Stimulated activated CD8-positive, alpha-beta memory T cell treated with anti-CD3 and anti-CD28 coated beads, Interleukin-15, amount 100 ng/mL, for 24 hours (primary cell): Measurements from ENCODE around the gene CALHM1.
"Not testable (repeated sequence)": the region's sequence is repeated elsewhere in the genome, so short reads cannot be mapped to it uniquely, and the experiment has no call there.

Experiments used
- DNase-seq: peaks from one replicate; pipeline ENCODE4 v3.0.0-alpha.2; 2020; ENCODE audit warnings: low read depth

CALHM1 gene

DNA sequence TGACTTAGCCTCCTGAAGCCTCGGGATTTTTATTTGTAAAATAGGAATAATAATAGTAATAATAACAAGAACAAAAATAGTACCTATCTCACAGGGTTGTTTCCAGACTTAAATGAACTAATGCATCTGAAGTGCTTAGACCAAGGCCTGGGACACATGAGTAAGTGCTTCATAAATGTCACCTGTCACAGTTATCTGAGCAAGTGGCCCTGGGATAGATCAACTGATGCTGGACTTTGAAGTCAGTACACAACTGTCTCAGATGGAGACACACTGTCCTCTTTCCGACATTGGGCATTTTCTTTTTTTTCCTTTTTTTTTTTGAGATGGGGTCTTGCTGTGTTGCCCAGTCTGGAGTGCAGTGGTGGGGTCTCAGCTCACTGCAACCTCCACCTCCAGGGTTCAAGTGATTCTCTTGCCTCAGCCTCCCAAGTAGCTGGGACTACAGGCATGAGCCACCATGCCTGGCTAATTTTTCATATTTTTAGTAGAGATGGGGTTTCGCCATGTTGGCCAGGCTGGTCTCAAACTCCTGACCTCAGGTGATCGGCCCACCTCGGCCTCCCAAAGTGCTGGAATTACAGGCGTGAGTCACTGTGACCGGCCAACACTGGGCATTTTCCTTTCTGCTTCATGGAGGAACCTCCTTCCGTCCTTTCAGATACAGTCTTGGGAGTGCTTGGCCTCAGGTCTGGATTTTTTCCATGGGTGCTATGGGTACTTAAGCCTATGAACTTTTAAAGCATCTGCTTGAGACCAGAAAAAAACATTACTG is 28.1 kb upstream of the CALHM1 start:
- DNase-seq = not testable (repeated sequence)

- no peak for DNase-seq
These were observed 23.4 kb upstream of the CALHM1 start for GRCh38 chr10:103481974-103482531.

DNA sequence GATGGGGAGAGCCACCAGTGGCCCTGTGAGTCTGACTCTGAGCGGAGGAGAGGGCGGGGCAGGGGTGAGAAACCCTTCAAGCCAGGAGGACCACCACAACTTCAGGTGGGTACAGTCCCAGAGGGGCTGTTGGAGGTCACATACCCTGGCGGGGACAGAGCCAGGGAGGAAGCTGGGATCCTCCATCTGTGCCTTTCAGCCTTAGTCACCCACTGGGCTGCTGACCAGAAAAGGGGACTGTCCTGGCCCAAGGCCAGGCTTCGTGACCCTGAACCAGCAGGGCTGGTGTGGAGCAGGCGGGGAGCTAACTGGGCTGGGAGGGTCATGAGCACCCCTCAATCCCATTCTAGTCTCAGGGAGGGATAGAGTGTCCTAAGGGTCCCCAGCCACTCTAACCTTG is 21.8 kb upstream of the CALHM1 start:
- no peak for DNase-seq

DNA sequence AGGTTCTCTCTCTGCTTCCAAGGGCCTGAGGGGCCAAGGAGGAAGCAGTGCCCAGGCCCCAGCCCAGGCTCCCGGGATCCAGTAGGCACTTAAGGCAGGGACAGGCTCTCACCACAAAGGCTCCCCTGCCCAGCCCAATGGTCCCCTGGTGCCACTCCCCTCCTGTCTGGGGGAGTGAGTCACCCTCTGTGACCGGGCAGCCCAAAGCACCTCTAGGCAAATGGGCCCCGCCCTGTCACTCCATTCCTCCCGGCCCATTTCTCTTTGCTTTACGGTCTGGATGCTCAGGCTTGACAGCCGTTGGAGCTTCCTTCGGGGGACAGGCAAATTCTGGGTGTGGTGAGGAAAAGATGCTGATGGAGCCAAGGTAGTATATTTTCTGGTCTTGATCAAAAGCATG is 20.4 kb upstream of the CALHM1 start, which contains the start of gene CALHM3:
TSS of gene CALHM3 (minus strand) at position 106 of the 400 bp plus-strand sequence. CDS start 208 bp downstream, outside the sequence.
- no peak for DNase-seq

DNA sequence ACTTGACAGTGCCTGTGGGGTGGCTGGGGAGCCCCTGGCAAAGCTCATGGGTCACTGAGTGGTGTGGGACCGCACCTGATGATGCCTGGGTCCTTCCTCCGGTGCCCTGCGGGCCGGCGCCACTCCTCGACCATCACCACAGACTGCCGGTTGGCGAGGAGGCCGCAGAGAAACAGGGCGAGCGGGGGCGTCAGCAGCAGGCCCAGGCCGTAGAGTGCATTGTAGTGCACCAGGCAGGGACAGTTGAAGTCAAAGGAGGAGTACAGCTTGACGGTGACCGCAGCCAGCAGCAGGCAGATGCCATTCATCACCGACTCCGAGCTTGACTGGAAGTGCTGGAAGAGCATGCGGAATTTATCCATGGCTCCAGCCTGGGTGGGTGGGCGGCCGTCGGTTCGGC is 20.0 kb upstream of the CALHM1 start:
- no peak for DNase-seq

GRCh38 chr10:103476046-103476768 is 17.5 kb upstream of the CALHM1 start:
- no peak for DNase-seq

DNA sequence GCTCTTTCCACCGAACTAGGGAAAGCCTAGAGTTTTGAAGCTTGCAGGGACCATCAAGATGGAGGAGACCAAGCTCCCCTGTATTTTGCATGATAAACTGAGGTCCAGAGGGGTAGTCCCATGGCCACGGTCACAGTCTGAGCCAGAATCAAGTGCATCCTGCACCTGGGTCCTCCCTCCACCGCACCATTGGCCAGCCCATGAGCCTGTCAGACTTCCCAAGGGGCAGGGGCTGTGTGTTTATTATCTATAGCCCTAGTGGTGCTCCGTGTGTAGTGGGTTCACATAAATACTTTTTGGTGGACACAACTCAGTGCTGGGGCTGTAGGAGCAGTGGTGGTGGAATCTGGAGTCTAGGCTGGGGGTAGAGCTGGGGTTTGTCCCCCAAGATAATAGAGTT is 16.7 kb upstream of the CALHM1 start:
- DNase-seq = no peak

GRCh38 chr10:103474077-103474476 is 15.4 kb upstream of the CALHM1 start:
- DNase-seq = no peak

DNA sequence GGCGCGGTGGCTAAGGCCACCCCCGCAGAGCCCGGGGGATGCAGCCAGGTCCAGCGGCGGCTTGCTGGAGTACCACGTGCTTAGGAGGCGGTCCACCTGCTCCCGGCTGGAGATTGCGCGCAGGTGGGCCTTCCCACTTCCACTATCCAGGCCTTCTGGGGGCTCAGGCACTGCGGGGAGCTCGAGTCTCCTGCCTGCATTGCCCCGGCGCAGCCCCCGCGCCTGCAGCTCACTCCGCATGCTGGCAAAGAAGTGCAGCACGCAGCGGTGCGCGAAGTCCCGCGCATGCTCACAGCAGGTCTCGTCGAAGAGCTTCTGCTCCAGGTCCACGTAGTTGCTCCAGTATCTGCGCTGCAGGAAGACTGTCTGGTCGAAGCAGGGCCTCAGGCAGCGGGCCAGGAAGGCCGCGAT is 14.6 kb upstream of the CALHM1 start:
- no peak for DNase-seq

GRCh38 chr10:103472005-103472404 is 13.3 kb upstream of the CALHM1 start:
- no peak for DNase-seq

DNA sequence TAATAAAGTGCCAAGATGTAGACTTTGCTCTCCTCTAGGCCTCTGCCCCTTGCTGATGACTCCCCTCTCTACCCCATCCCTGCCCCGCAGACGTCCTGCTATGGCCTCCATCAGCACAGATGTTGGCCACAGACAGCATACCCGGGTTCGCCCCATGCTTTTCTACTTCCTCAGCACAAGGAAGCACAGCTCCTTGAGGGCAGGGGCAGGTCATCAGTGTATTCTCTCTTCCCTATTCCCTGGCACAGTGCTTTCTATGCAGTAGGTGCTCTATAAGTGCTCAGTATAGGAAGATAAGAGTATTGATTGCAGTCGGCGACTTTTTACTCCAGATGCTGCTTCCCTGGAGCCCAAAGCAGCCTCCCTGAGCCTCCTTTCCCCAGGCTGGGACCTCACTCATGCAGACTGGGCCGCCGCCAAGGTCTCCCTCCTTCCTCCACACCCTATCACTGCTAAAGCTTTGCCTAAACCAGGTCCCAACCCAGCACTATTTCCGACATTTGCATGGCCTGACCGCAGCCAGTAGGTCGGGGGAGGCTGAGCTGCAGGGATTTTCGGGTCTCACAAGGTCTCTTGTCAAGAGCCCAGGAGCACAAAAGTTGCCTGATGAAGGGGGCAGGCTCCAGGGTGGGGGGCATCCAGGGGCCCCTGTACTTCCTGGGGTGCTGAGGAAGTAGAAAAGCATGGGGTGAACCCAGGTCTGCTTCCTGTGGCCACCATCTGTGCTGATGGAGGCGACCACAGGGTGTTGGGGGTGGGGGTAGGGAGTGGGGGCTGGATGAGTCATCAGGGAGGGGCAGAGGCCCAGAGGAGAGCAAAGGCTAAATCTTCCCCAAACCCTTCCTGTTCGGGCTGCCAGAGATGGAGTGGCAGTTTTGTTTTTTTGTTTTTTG is 12.3 kb upstream of the CALHM1 start:
- no peak for DNase-seq

DNA sequence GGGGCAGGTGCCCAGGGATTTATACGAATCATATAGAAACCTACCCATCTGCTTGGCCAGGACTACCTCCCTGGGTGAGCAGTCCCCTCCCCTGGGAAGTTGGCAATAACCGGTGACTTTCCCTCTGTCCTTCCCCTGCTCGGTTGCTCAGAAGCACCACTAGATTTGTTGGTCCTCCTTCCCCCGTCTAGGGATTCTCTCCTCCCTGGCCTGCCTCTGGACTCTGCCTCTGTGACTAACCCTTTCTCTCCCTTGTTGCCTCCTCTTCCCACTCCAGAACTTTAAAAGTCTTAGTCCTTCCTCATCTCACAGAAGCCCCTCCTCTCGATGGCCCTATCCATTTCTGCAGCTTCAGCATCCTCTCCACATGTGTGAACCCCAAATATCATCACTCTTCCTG is 10.5 kb upstream of the CALHM1 start:
- no peak for DNase-seq

DNA sequence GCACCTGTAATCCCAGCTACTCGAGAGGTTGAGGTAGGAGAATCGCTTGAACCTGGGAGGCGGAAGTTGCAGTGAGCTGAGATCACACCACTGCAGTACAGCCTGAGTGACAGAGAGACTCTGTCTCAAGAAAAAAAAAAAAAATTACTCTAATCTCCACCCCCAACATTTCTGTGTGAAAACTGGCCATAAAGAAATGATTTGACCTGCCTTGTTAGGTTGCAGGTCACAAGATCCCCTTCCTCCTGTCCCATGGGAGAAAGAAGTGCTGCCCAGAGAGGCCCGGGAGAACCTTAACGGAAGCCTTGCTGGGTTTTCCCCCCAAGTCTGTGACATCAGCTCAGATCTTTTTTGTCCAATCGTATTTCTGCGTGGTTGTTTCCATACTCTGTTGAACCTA is 8.7 kb upstream of the CALHM1 start:
- no peak for DNase-seq

DNA sequence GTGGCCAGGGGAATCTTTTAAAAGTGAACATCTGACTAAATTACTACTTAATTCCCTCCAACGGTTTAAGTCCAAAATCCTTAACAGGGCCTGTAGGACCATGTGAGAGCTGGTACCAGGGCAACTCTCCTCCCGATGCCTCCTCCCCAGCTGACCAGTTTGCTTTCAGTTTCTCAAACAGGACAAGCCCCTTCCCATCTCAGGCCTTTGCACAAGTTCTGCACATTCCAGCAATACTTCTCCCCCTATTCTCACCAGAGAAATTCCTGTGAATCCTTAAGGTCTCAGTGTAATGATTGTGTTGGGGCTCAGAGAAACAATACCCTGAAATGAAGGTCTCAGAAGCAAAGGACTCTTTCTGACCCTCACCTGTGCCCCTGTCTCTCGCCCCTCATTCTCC is 8.0 kb upstream of the CALHM1 start:
- DNase-seq = no peak

- DNase-seq = no peak
These were observed 6.9 kb upstream of the CALHM1 start for GRCh38 chr10:103465411-103466179.

GRCh38 chr10:103463499-103463898 is 4.8 kb upstream of the CALHM1 start:
- DNase-seq = no peak

GRCh38 chr10:103459615-103460014 is 915 bp upstream of the CALHM1 start:
- DNase-seq = no peak

GRCh38 chr10:103457896-103458583 is 660 bp downstream of the CALHM1 start:
- DNase-seq = no peak

- DNase-seq = no peak
These were observed 1.5 kb downstream of the CALHM1 start for GRCh38 chr10:103457176-103457712.

- DNase-seq = no peak
These were observed 2.5 kb downstream of the CALHM1 start for GRCh38 chr10:103456074-103456660.
